HG02973 (cell line): ENCODE data around the gene RPTOR.
A peak's percentile ranks its signal among the peaks of the same experiment; 100 is the strongest.

ENCODE experiments used
- ATAC-seq: cut with Tn5 transposase; IDR thresholded peaks from one replicate; pipeline ENCODE4 v1.9.1; 2021; ENCODE audit warnings: moderate library complexity; ENCODE audit not compliant: unreplicated experiment

Gene RPTOR

GRCh38 chr17:80851277-80851925 lies 306.8 kb downstream of the RPTOR start:
- no peak for ATAC-seq

DNA sequence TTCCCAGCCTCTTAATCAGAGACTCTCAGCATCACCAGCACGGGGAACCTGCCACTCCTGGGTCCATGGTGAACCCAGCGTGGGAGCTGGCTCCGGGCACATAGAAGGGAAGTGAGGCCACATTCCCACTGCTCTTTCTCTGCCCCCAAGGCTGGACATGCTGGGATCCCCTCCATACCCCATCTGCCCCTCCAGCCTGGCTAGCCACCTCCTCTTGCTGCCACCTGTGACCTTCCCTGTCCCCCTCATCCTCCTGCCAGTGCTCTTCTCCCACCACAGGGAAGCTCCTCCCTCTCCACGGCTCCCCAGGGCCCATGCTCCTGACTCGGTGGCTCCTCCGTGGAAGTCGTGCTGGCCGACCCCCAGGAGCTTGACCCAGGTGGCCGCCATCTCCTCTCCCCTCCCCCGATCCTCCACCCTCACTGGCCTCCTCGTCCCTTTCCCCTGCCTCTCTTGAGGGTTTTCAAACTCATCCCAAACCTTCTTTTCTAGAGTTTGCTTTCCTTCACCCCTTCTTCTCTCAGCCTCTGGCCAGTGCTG lies 307.9 kb downstream of the RPTOR start:
- ATAC-seq, result no peak

GRCh38 chr17:80853076-80853475 lies 308.4 kb downstream of the RPTOR start:
- ATAC-seq, result no peak

DNA sequence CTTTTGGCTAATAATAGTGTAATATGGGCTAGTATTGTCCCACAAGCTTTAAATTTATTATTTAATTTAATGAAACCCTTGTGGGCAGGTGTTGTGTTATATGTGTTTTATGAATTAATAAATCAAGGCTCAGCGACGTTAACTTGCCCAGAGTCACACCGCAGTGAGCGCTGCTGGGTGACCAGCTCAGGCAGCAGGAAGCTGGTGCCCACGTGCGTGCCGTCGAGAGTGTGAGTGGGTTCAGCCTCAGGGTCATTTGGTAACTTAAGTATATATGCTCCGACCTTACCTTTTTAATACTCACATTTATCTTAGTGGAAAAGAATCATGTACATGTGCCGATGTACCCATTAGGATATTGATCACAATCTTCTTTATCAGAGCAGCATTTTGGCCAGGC lies 309.6 kb downstream of the RPTOR start:
- no peak for ATAC-seq

DNA sequence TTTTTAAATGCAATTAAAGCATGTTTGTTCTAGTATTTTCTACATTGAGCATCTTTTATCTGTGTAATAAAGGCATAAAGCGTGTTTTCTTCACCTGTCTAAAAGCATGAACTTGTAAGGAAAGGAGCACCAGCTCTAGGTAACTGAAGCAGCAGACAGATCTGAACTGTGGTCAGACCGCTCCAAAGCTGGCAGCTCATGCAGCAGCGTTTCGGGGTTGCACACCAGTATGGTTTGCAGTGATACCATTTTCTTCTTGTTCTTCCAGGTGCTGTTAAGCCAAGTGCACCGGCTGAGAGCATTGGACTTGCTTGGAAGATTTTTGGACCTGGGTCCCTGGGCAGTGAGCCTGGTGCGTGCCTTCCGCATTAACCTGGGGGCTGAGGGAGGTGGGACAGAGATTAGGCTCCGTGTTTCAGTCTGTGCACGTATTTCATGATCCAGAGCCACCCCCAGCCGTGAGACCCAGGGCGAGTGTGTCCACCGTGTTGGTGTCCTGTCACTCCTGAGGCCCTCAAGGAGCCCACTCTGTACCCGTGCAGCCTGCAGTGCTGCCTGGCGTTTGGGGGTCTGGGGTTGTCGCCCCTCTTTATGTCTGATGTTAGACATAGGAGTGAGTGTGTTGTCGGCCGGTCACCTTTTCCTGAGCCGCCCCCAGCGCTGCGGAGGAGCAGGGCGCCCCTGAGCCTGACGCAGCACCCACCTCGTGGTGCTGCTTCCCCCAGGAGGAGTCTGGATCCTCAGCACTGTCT lies 310.7 kb downstream of the RPTOR start:
- no peak for ATAC-seq

DNA sequence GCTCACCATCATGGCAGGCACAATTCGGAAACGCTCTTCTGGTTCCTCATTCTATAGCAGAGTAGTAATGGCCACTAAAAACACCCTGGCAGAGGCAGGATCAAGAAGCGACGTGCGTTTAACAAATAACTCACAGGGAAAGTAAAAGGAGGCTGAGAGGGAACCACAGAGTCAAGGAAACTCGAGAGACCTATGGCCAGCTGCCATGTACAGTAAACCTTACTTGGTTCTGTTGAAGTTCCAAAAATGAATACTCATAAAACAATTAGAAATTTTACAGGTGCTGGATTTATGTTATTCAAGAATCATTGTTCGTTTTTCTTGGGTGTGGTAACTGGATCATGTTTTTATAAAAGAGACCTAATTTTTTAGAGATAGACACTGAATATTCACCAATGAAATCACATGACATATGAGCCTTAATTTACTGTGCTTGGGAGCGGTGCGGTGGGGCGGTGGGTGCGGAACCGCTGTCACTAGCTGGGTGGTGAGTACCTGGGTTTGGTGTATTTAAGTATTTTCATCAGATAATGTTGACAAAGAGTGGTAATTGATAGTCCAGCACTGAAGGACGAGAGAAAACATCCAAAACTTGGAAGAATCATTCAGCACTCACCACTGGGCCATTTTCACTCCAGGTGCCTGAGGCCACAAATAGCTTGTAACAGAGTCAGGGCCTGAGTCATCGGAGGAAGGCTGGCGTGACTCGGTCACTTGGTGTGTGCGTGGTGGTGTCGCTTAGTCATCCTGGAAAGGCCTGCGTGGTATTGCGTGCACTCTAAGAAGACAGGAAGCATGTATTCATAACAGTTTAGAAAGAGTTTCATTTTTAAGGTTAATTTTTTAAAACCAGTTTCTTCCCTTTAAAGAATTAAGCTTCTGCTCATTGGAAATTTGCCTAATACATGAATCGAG lies 311.6 kb downstream of the RPTOR start:
- peak; percentile 79 for ATAC-seq

DNA sequence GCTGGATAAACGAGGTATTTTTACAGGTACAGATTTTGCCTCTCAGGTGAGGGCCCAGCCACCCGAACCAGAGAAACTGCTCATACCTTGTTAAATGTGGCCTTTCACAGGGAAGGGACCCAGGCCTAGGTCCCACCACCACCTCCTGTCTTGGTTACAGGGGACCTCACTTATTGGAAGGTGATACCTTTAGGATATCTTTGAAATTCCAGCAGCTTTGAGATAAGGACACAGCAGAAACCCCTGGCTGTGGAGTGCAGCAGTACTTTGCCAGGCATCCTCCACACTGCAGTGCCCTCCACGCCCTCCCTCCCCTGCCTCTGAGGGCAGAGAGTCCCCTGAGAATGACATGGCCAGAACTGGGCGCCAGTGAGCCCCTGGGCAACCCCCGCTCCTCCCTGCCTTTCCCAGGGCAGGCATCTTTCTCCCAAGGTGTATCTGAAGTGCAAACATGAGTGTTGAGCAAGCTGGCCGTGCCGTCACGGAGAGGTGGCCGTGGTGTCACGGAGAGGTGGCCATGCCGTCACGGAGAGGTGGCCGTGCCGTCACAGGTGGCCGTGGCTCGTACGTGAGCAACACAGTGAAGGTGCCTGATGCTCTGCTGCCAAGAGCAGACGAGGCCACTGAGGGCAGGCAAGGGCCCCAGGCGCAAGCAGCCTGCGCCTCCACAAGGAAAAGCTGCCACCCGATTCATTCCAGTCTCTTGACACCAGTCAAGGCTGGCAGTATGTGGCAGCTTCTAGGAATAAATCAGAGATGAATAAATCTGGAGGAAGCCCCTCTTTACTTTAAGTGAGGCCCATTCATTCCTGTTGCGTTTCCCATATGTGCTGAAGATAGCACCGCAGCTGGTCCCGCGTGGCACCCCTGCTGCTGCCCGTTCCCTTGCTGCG lies 312.5 kb downstream of the RPTOR start:
- ATAC-seq, result no peak

DNA sequence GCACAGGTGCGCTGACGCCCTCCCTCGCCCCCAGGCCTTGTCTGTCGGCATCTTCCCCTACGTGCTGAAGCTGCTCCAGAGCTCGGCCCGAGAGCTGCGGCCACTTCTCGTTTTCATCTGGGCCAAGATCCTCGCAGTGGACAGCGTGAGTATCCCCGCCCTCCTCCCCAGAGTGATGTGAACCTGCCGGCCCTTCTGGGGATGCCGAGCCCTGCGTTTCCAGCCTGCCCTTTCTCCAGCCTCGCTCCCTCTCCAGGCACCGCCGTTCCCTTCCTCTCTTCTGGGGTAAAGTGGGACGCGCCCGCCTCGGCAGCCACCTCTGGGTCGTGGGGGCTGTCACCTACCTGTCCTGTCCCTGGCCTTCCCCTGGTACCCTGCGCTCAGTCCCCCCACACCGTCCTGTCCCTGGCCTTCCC lies 313.1 kb downstream of the RPTOR start:
- ATAC-seq, result no peak

GRCh38 chr17:80858301-80859001 lies 313.8 kb downstream of the RPTOR start:
- no peak for ATAC-seq

- ATAC-seq, result no peak
Observed at GRCh38 chr17:80859002-80859941, 314.6 kb downstream of the RPTOR start.

DNA sequence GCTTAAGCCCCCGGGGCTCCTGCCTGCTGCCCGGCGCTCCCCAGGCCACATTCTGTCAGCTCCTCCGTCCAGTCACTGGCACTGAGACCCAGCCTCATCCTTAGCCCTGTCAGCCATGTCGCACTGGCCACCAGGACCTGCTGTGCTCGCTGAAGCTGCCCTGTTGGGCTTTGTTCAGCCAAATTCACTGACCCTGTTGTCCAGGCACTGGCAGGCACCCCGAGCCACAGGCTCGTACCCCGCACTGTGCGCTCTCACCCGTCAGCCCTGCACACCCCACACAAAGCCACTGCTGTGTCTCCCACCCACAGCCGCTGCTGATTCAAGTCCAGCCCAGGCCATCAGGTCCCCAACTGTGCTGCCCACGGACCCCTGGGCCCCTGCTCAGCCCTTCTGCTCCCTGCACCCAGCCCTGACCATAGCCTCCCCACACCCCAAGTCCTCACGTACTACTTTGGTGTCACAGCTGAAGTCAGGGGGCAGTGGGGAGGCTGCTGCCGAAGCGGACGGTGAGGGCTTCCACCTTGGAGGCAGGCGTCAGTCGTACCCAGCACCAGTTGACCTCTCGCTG lies 315.5 kb downstream of the RPTOR start:
- no peak for ATAC-seq

- ATAC-seq, result no peak
Observed at GRCh38 chr17:80860703-80861417, 316.2 kb downstream of the RPTOR start.

DNA sequence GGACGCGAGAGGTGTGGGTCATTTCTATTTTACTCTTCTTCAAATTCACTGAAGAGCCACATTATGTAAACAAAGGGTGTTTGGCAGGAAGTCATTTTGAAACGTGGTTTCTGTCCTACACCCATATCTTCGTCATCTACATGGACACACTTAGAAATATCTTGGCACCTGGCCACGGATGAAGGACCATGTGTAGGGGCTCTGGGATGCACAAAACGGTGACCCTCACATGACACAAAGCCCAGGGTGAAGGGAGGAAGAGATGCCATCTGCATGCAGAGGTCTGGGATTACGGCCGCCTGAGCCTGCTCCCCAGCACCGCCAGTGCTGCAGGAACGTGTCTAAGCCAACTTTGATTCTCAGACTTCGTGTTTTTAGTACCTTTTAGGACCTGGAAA lies 316.8 kb downstream of the RPTOR start:
- ATAC-seq, result no peak

GRCh38 chr17:80861892-80862291 lies 317.3 kb downstream of the RPTOR start:
- ATAC-seq, result no peak

DNA sequence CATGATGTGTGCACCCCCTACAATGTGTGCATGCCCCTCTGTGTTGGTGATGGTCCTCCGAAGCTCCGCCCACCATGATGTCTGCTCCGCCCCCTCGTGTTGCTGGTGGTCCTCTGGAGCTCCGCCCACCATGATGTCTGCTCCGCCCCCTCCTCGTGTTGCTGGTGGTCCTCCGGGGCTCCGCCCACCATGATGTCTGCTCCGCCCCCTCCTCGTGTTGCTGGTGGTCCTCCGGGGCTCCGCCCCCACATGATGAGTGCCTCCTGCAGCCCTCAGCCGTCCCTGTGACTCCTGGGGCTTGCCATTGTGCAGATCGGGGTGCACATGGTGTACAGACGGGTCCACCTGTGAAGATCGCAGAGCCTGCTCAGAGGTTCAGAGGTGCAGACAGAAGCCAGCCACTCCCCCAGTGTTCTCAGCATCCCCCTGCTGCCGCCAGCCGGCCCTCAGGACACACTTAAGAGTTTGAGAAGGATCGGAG lies 317.9 kb downstream of the RPTOR start:
- no peak for ATAC-seq

GRCh38 chr17:80862978-80863377 lies 318.3 kb downstream of the RPTOR start:
- ATAC-seq, result no peak

DNA sequence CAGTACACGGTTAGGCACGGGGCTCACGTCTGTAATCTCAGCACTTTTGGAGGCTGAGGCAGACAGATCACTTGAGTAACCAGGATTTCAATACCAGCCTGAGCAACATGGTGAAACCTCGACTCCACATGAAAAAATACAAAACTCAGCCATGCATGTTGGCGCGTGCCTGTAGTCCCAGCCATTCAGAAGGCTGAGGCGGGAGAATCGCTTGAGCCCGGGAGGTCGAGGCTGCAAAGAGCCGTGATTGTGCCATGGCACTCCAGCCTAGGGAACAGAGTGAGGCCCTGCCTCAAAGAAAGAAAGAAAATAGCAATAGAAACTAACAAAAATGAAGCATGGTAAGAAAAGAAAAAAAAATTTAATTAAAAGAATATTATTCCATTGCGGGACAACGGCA lies 319.0 kb downstream of the RPTOR start:
- ATAC-seq, result no peak
